PC-3 (cell line): ENCODE results near the gene RASL12. TPM values are rescaled to one million over a fixed set of nuclear protein-coding genes. Genes with fewer than 3 reads are reported as not detected.

Experiments
- ATAC-seq: fragments of 200-7000 bp; cut with Tn5 transposase; 2 replicates; pipeline ENCODE4 v1.9.1; 2020; ENCODE audit warnings: mild to moderate bottlenecking, moderate library complexity
- BruUV-seq: library from RNA; stranded (reverse); fragments of 400-500 nt; replicated peaks from 2 replicates; lab custom pipeline; 2021; lab: Mats Ljungman, UMichigan
- CTCF ChIA-PET: fragments of 300-600 bp; sonication (Branson Sonifier 250); formaldehyde crosslinking; loops from one replicate; lab custom pipeline; 2022; ENCODE audit warnings: antibody characterized with exemption; lab: Charles Lee
- POLR2A ChIA-PET: fragments of 300-600 bp; sonication (Branson Sonifier 250); formaldehyde crosslinking; loops from one replicate; lab custom pipeline; 2022; ENCODE audit warnings: antibody characterized with exemption; ENCODE audit not compliant: unreplicated experiment; lab: Charles Lee
- DNase-seq: peaks from one replicate; pipeline ENCODE4 v3.0.0-alpha.2; 2015
- H2AFZ ChIP-seq: fragments of 300-600 bp; sonication (generic); 2 replicates; pipeline ENCODE4 v1.6.0; 2016; ENCODE audit warnings: antibody characterized with exemption, low read length
- H3F3A ChIP-seq: fragments of 300-600 bp; sonication (generic); one replicate; pipeline ENCODE4 v1.6.0; 2017; ENCODE audit warnings: antibody characterized with exemption, low read length, control low read depth, mild to moderate bottlenecking; ENCODE audit not compliant: unreplicated experiment
- H3K27ac ChIP-seq: fragments of 300-600 bp; sonication (generic); 2 replicates; pipeline ENCODE4 v1.5.1; 2016; ENCODE audit warnings: mild to moderate bottlenecking, low read length
- H3K27me3 ChIP-seq: fragments of 300-600 bp; sonication (generic); 2 replicates; pipeline ENCODE4 v1.6.1; 2016; ENCODE audit warnings: low read length, mixed read lengths
- H3K36me3 ChIP-seq: fragments of 300-600 bp; sonication (generic); 2 replicates; pipeline ENCODE4 v1.6.1; 2016; ENCODE audit warnings: low read depth, mixed run types, low read length, mixed read lengths
- H3K4me1 ChIP-seq: fragments of 300-600 bp; sonication (generic); 2 replicates; pipeline ENCODE4 v1.5.1; 2016; ENCODE audit warnings: low read length; ENCODE audit not compliant: insufficient read depth
- H3K4me2 ChIP-seq: fragments of 300-600 bp; sonication (generic); 2 replicates; pipeline ENCODE4 v1.6.0; 2016; ENCODE audit warnings: low read length
- H3K4me3 ChIP-seq: fragments of 300-600 bp; sonication (generic); 2 replicates; pipeline ENCODE4 v1.5.1; 2016; ENCODE audit warnings: mild to moderate bottlenecking, low read length, mixed read lengths
- H3K79me2 ChIP-seq: fragments of 300-600 bp; sonication (generic); 2 replicates; pipeline ENCODE4 v1.6.1; 2017; ENCODE audit warnings: low read length, mixed read lengths
- H3K9ac ChIP-seq: fragments of 300-600 bp; sonication (generic); 2 replicates; pipeline ENCODE4 v1.6.0; 2016; ENCODE audit warnings: mild to moderate bottlenecking, low read length
- H3K9me2 ChIP-seq: fragments of 300-600 bp; sonication (generic); replicated peaks from 2 replicates; pipeline ENCODE4 v1.6.1; 2016; ENCODE audit warnings: mixed run types, low read length, mixed read lengths
- H3K9me3 ChIP-seq: fragments of 300-600 bp; sonication (generic); 2 replicates; pipeline ENCODE4 v1.6.1; 2016; ENCODE audit warnings: low read length, mixed read lengths
- H4K20me1 ChIP-seq: fragments of 300-600 bp; sonication (generic); 2 replicates; pipeline ENCODE4 v1.6.1; 2016; ENCODE audit warnings: low read length, mixed read lengths
- CTCF ChIP-seq: fragments of 300-600 bp; sonication (generic); conservative IDR thresholded peaks from 2 replicates; pipeline ENCODE4 v1.5.1; 2017; ENCODE audit warnings: antibody characterized with exemption, low read depth, mild to moderate bottlenecking, low read length
- EZH2 ChIP-seq: fragments of 300-600 bp; sonication (generic); IDR thresholded peaks from one replicate; pipeline ENCODE4 v1.6.1; 2017; ENCODE audit warnings: antibody characterized with exemption, mild to moderate bottlenecking, low read length; ENCODE audit not compliant: unreplicated experiment
- EZH2phosphoT487 ChIP-seq: fragments of 300-600 bp; sonication (generic); IDR thresholded peaks from 2 replicates; pipeline ENCODE4 v1.6.1; 2018; ENCODE audit warnings: mild to moderate bottlenecking, antibody characterized with exemption, low read length, borderline replicate concordance
- intact Hi-C: fragments of 100-400 bp; cut with micrococcal nuclease; formaldehyde crosslinking; loops from 2 replicates; pipeline ENCODE4 v1.9.0; 2023
- total RNA-seq: library from RNA; depleted of rRNA; stranded (reverse); fragments of >200 nt; gene quantifications from 2 replicates; pipeline ENCODE4 v1.2.3, GENCODE V29; 2014

The RASL12 gene
- total RNA-seq, 1 experiment from 2014 or later = not detected

GRCh38 chr15:65056868-65057548 lies 10.8 kb downstream of the RASL12 start:
- no peak overlapping the region for H3K27ac ChIP-seq
- CTCF ChIA-PET = no interaction called here

GRCh38 chr15:65056106-65056505 lies 11.7 kb downstream of the RASL12 start:
- no TSS peak for BruUV-seq
- H3K9ac ChIP-seq = no peak overlapping the region
- no peaks in the 10 kb centered on the region for H3K27me3 ChIP-seq
- H3K79me2 ChIP-seq = no peaks in the 10 kb centered on the region
- H3K4me3 ChIP-seq = no peak overlapping the region
- no peaks in the 10 kb centered on the region for H4K20me1 ChIP-seq
- ChIA-PET CTCF (no interaction called here), POLR2A (no interaction called here)
- no peaks in the 10 kb centered on the region for H3K9me2 ChIP-seq
- H3K4me2 ChIP-seq = no peak overlapping the region
- no peak overlapping the region for H2AFZ ChIP-seq
- H3K4me1 ChIP-seq = peaks cover 17% of the 10 kb centered on the region
- no peak for TF ChIP-seq EZH2
- TF ChIP-seq CTCF = no peak
- no peak for TF ChIP-seq EZH2phosphoT487
- DNase-seq = no peak
- ATAC-seq = no peak
- H3K9me3 ChIP-seq = no peaks in the 10 kb centered on the region
- intact Hi-C loops = loop anchor here (10.0 kb wide), 1 partner anchor 219 kb away; no protein-coding TSS in a partner anchor
- H3K36me3 ChIP-seq = no peaks in the 10 kb centered on the region
- no peaks in the 10 kb centered on the region for H3F3A ChIP-seq
- H3K27ac ChIP-seq = no peak overlapping the region

More at GRCh38 chr15:65056868-65057548, 10.8 kb downstream of the RASL12 start:
- no peaks in the 10 kb centered on the region for H3K36me3 ChIP-seq
- peak; percentile 70 for ATAC-seq
- POLR2A ChIA-PET = no interaction called here
- BruUV-seq = no TSS peak
- no peak overlapping the region for H3K9ac ChIP-seq
- H3K79me2 ChIP-seq = no peaks in the 10 kb centered on the region
- H3K9me3 ChIP-seq = no peaks in the 10 kb centered on the region
- no peaks in the 10 kb centered on the region for H3F3A ChIP-seq
- no peaks in the 10 kb centered on the region for H4K20me1 ChIP-seq
- TF ChIP-seq EZH2 (no peak), CTCF (no peak), EZH2phosphoT487 (no peak)
- H3K27me3 ChIP-seq = no peaks in the 10 kb centered on the region
- intact Hi-C loops = loop anchor here (10.0 kb wide), 1 partner anchor 218 kb away; no protein-coding TSS in a partner anchor
- no peak overlapping the region for H3K4me3 ChIP-seq
- no peaks in the 10 kb centered on the region for H3K9me2 ChIP-seq
- no peak overlapping the region for H2AFZ ChIP-seq
- peak; percentile 84 for DNase-seq
- peaks cover 17% of the 10 kb centered on the region for H3K4me1 ChIP-seq
- H3K4me2 ChIP-seq = peak overlapping the region; percentile 43; the same call in 1 of the 2 replicates
